Fibroblast of the aortic adventitia (primary cell): ENCODE results near the gene DENND5A. TPM values are rescaled to one million over a fixed set of nuclear protein-coding genes. Genes with fewer than 3 reads are reported as not detected.

Experiments
- DNase-seq: peaks from one replicate; pipeline ENCODE4 v3.0.0-alpha.2; 2010; ENCODE audit warnings: low read depth
- H3K4me3 ChIP-seq: 2 replicates; pipeline ENCODE4 v1.5.1; 2011; ENCODE audit warnings: low read depth, mild to moderate bottlenecking, control low read depth, low read length, moderate library complexity
- CTCF ChIP-seq: IDR thresholded peaks from 2 replicates; pipeline ENCODE4 v1.5.1; 2011; ENCODE audit warnings: mild to moderate bottlenecking, low read length, control low read depth, inconsistent platforms; ENCODE audit not compliant: insufficient read depth
- total RNA-seq: library from RNA; depleted of rRNA; stranded (reverse); fragments of >200 nt; gene quantifications from 2 replicates; pipeline ENCODE4 v1.2.3, GENCODE V29; 2012; ENCODE audit warnings: low replicate concordance

Gene DENND5A
- total RNA-seq, 1 donor = 105 TPM

- no peak overlapping the region for H3K4me3 ChIP-seq
- TF ChIP-seq CTCF = no peak
- no peak for DNase-seq
These were observed 117.1 kb downstream of the DENND5A start for GRCh38 chr11:9148035-9148434.

GRCh38 chr11:9146477-9146876, 118.7 kb downstream of the DENND5A start:
- H3K4me3 ChIP-seq = no peak overlapping the region
- no peak for DNase-seq
- TF ChIP-seq CTCF = no peak

GRCh38 chr11:9145283-9145682, 119.9 kb downstream of the DENND5A start:
- TF ChIP-seq CTCF = no peak
- H3K4me3 ChIP-seq = no peak overlapping the region
- no peak for DNase-seq

GRCh38 chr11:9144828-9145227, 120.3 kb downstream of the DENND5A start:
- no peak for TF ChIP-seq CTCF
- H3K4me3 ChIP-seq = no peak overlapping the region
- DNase-seq = no peak

GRCh38 chr11:9143721-9144120, 121.4 kb downstream of the DENND5A start:
- H3K4me3 ChIP-seq = no peak overlapping the region
- no peak for TF ChIP-seq CTCF
- DNase-seq = peak; percentile 45

- DNase-seq = no peak
- TF ChIP-seq CTCF = no peak
- no peak overlapping the region for H3K4me3 ChIP-seq
These were observed 122.4 kb downstream of the DENND5A start for GRCh38 chr11:9142732-9143131.

- no peak for DNase-seq
- TF ChIP-seq CTCF = no peak
- H3K4me3 ChIP-seq = no peak overlapping the region
These were observed 124.0 kb downstream of the DENND5A start for GRCh38 chr11:9141186-9141585.
